ENCODE data around the gene SGPP1. TPM values are rescaled to one million over a fixed set of nuclear protein-coding genes. Genes with fewer than 3 reads are reported as not detected.
A peak's percentile ranks its signal among the peaks of the same experiment; 100 is the strongest.

Gene SGPP1
- total RNA-seq, 1 experiment from 2014 or later: 5.5 TPM

- Histone ChIP-seq H3K4me1 (ENCODE audit: insufficient read depth, low read length) (no peaks in the 10 kb centered on the region), H3K9me3 (ENCODE audit: control insufficient read depth, low read depth, low read length) (no peaks in the 10 kb centered on the region), H2BK12ac (ENCODE audit: insufficient read length, low read depth, low read length) (no peak overlapping the region), H2BK120ac (ENCODE audit: low read depth, low read length, poor library complexity, severe bottlenecking) (no peak overlapping the region), H4K20me1 (ENCODE audit: control insufficient read depth, insufficient read depth, insufficient read length) (no peaks in the 10 kb centered on the region), H3K27ac (ENCODE audit: insufficient read length, low read depth, low read length) (no peak overlapping the region), H3K9ac (ENCODE audit: extremely low read depth, insufficient read length, low read length) (no peak overlapping the region), H3T11ph (ENCODE audit: low read length) (no peak overlapping the region), H3K14ac (ENCODE audit: insufficient read depth, low read length) (no peak overlapping the region), H2BK5ac (ENCODE audit: insufficient read length, low read length) (no peak overlapping the region), H3K23me2 (ENCODE audit: insufficient read length, low read depth, low read length, poor library complexity, severe bottlenecking) (no peaks in the 10 kb centered on the region), H2AK5ac (ENCODE audit: insufficient read length, low read length) (no peak overlapping the region), H3K79me2 (ENCODE audit: insufficient read depth, low read length) (no peaks in the 10 kb centered on the region), H2AFZ (ENCODE audit: low read length) (no peak overlapping the region), H4K91ac (ENCODE audit: insufficient read length, low read depth, low read length) (no peak overlapping the region), H2BK15ac (ENCODE audit: low read depth, low read length) (no peak overlapping the region), H3K56ac (ENCODE audit: insufficient read length, low read depth, low read length) (no peak overlapping the region), H4K5ac (ENCODE audit: insufficient read length, low read depth, low read length) (no peak overlapping the region), H3K18ac (ENCODE audit: insufficient read length, low read depth, low read length) (no peak overlapping the region), H3K4ac (ENCODE audit: low read depth, low read length) (no peak overlapping the region), H3K27me3 (ENCODE audit: insufficient read depth, low read length) (no peaks in the 10 kb centered on the region), H3K79me1 (ENCODE audit: insufficient read depth, low read depth, low read length, poor library complexity, severe bottlenecking) (no peaks in the 10 kb centered on the region), H2BK20ac (ENCODE audit: low read depth, low read length, poor library complexity, severe bottlenecking) (no peak overlapping the region), H4K8ac (replicated peaks; ENCODE audit: insufficient read length, low read depth, low read length) (no peak overlapping the region), H3K4me2 (ENCODE audit: insufficient read depth, insufficient read length, low read length) (no peak overlapping the region), H3K23ac (ENCODE audit: insufficient read length, low read depth, low read length) (no peak overlapping the region)
- peak; percentile 74 for TF ChIP-seq CTCF (conservative IDR thresholded peaks at IDR 0.05)
- Mint-ChIP-seq H3K27me3 (ENCODE audit: low read depth) (no peaks in the 10 kb centered on the region), H3K4me1 (peaks cover 5% of the 10 kb centered on the region in 2 experiments), H3K9me3 (peaks cover 2% of the 10 kb centered on the region in 2 experiments; a peak in 3 of 5 replicates), H3K4me3 (no peak overlapping the region), H3K27ac (no peak overlapping the region), H3K36me3 (ENCODE audit: insufficient read depth in 1 of 3, low read depth in 3 of 3) (no peaks in the 10 kb centered on the region)
- WGBS (ENCODE audit: extremely low coverage, insufficient read length, low lambda C conversion rate): no CpG with 5 or more reads among the region's 3 CpGs
- no peak for DNase-seq
Measured at GRCh38 chr14:63770187-63770807, 42.4 kb upstream of the SGPP1 start.

Measured in H9 (cell line).